RKO (cell line): ENCODE measurements around the gene SMAD6.

Experiments
- DNase-seq: peaks from one replicate; pipeline ENCODE4 v3.0.0-alpha.2; 2016; ENCODE audit warnings: low spot score

Gene SMAD6

DNA sequence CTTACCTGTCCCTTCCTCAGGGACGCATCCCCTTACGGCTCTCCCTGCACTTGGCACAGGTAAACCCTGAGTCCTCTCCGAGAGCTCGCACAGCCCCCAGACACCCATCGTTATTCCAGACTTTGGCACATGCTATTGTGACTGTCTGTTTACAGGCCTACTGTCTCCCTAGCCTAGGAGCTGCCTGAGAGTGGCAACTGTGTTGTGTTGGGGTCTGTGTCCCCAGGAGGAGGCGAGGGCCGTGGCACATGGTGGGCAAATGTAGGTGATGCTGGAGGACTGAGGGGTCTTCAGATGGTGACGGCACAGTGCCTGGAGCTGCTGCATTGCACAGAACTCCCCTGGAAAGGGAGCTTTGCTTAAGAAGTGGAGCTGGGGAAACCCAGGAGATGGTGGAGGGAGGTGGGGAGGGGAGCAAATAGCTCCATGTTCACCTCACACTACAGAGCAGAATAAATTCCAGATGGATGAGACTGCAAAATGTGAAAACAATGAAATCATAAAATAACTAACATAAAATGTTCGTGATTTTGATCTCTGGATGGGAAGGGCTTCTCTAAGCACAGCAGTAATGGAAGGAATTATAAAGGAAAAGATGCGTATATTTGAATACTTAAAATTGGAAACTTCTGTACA, 96.5 kb downstream of the SMAD6 start:
- DNase-seq = no peak

DNA sequence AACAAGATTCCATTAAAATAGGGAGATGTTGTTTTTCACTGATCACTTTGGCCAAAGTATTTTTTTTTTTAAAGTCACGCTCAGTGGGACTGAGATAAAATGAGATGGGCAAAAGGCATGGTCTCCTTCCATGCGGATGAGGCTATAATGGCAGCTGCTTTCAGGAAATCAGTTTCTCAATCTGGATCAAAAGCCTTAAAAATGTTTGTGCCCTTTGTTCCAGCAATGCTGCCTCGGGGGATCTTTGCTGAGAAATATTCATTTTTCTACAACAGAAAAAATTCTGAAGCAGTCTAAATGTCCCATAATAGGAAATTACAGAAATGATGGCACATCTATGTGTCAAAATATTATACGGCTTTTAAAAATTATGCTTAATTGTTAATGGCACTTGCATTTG, 97.2 kb downstream of the SMAD6 start:
- no peak for DNase-seq

DNA sequence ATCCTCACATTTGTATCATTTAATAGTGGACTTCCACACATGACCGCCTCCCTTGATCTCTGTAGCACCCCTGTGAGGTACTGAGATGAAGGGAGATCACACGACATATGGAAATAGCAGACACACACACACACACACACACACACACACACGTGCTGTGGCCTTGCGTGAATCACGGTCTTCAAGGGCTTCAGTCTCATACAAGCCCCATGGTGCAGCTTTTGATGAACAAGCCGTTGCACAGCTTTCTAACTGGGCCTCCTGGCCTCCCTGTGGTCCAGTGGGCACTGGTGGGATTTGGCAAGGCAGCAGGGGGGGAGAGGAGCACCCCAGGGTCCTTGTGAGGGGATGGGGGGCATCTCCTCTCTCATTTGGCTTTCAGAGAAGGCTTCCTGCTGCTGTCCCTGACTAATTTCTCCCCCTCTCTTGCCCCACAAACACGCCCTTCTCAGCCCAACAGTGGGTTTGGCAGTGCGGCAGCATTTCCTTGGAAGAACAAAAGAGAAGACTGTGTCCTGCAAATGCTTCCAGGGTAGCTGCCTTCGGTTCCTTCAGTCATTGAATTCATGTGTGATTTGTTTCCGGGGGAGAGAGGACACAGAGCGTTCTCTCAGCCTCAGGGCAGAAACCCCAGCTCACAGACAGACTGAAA, 98.7 kb downstream of the SMAD6 start:
- DNase-seq = no peak

DNA sequence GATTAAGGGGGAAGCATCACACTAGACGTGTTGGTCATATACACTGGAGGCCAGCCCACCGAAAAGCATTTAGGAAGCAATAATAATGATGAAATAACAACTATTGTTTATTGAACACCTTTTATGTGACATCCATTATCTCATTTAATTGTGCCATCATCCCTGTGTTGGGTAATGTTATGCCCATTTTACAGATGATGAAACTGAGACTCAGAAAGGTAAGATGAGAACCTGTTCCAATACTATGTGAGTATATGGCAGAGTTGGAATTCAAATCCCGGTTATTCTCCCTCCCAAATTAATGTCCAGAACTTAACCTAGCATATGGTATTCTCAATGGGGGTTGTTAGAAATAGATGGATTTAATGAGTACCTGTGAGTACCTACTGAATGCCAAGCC, 99.2 kb downstream of the SMAD6 start:
- no peak for DNase-seq

DNA sequence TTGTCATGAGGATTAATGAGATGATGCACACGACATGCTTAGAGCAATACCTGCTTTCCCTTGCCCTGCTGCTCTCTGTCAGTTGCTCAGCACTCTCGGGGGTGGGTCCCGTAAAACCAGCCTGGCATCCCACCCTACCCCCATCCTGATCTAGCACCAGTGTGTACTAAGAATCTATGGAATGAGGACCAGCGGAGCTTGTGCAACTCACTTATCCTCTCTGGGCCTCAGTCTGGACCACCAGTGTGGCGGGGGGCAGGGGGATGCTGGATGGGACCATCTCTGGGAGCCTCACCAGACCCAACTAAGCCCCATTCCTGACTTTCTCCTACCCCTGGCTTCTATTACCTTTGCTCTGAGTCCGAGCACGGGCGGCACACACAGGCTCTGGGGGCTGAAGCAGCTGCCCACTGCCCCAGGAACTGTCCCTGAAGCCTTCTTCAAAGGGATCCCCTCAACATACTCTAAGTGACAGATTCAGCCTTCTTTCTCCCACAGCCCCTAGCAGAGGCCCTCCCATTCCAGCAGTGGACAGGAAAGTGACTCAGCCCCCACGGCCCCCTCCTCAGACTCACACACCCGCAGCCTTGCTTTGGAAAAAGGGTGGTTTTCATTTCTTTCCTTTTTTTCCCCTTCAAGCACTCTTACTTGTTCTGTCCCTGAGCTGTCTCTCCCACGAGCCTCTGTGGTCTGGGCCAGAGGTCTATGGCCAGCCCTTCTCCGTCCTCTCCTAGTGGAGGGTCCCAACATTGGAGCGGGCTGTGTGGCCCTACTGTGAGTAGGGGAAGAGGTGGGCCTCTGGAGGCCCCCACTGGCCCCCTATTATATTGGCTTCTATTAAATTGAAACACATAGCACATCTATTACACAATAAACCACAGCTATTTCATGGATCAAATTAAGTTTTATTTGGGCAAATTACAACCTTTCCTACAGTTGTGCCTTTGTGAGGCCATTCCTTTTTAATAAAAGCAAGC, 100.3 kb downstream of the SMAD6 start:
- no peak for DNase-seq

DNA sequence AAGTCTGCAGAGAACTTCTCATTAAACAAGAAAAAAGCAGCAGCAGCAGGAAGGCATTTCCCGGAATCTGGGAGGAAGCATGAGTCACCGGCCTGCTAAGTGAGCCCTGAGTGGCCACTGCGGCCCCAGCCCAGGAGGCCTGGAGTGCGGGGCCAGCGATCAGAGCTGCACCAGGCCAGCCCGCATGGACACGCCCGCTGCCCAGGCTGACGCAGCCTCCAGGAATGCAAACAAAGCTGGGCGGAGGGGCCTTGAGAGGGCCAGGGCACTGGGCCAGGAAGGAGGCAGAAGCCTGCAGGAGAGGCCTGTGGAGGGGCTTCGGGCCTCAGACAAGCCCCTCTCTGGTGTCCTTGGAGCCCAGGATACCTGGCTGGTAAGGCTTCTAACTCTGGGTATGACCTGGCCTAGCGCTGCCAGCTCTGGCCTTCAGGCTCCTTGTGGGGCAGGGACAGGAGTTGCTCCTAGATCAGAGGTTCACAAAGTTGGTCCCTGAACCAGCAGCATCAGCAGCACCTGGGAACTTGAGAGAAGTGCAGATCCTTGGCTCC, 101.2 kb downstream of the SMAD6 start:
- DNase-seq = peak; percentile 91

DNA sequence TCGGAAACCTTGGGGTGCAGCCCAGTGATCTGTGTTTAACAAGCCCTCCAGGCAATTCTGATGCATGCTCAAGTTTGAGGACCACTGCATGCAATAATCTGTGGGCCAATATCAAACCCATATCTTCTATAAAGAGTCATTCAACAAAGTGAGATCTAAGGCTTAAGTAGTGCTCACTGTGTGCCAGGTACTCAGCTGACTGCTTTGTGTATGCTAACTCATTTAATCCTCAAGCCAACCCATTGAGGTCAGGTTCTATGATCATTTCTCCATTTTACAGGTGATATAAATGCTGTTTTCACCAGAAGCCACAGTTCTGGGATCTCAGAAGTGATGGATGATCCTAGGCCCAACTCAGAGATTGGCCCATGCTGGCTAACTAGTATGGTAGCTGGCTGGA, 101.7 kb downstream of the SMAD6 start:
- no peak for DNase-seq

DNA sequence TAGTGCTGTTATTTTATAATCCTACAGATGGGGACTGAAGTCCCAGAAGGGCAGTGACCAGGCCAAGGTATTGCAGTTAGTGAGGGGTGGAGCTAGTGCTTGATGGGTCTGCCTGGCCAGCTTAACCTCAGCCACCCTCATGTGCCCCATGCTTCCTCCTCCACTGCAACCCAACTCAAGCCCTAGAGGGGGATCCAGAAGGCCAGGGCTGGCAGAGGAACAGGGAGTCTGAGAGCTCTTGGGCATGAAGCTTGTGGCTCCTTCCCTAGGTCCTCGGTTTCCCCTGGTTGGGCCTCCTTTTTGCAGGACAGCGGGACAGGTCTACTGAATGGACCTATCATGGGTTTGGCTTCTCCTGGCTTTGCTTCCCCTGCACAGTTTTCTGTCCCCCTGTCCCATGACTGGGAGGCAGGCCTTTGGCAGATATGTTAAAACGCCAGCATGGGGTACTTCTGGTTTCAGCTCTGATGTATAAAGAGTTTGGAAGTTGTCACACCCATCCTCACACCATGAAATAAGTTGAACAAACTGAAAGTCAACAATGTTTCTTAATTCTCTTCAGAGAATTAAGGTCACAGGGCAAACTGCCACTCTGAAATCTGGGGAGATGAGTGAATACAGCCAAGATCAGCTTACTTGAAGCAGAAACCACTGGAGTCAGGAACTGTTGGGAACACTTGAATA, 103.3 kb downstream of the SMAD6 start:
- DNase-seq = no peak

DNA sequence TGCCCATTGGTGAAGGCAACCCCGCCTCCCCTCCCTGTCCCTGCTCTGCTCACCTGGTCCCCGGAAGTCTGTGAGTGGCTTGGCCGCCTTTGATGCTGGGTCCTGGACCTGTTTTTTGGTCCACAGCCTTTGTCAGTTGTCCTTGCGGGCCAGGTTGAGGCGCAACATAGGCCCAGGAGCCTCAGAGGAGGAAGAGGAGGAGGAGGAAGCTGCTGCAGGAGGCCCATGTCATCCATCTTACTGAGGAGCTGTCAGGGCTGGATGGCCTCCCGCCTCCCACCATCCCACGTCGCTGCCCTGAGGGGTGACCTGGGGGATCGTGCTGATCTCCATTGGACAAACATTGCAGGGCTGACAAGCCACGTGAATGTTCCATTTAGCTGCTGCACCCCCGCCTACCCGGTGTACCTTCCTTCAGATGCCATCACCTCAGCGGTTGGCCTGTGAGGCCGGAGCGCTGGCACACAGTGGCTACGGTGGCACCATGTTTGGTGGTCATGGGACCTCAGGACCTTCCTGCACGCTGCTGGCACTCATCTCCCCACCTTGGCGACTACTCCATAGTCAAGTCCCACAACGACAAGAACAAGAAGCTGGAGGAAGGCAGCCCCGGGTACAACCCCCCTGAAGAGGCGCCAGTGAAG, 106.3 kb downstream of the SMAD6 start:
- DNase-seq = no peak

DNA sequence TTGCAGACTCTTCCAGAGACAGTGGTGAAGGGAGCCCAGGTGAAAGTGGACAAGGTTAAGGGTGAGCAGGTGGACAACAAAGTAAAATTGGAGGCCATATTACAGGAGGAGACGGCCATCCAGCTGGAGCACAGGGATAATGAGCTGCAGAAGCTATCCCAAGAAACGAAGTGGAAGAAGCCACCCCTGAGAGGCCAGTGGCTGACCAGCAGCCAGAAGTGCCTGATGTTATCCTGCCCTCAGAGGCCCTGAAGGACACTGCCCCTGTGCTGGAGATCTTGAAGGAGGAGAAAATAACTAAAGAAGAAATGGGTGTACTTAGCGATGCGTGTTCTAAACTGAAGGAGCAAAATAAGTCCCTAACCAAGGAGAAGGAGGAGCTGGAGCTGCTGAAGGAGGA, 107.6 kb downstream of the SMAD6 start:
- no peak for DNase-seq

DNA sequence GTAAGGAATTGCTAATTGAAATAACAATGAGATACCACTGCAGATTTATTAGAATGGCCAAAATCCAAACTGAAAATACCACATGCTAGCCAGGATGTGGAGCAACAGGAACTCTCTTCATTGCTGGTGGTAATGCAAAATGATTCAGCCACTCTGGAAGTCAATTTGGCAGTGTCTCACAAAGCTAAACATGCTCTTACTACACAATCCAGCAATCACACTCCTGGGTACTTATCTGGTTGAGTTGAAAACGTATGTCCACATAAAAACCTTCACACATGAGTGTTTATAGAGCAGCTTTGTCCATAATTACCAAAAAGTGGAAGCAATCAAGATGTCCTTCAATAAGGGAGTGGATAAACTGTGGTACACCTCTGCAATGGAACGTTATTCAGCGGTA, 113.3 kb downstream of the SMAD6 start:
- no peak for DNase-seq

DNA sequence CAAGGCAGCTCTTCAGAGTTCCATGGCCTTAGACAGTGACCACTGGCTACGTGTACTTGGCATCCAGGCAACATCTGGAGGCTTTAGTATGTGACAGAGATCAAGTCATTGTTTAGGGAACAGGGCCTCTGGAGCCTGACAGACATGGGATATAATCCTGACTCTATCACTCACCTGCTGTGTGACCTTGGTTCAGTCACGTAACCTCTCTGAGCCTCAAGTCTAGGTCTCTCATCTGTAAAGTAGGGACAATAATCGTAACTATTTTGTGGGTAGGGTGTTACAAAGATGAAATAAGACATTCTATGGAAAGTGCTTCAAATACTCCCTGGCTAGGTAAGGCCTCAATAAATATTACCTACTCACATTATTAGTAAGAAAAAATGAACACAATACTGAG, 114.2 kb downstream of the SMAD6 start:
- no peak for DNase-seq

DNA sequence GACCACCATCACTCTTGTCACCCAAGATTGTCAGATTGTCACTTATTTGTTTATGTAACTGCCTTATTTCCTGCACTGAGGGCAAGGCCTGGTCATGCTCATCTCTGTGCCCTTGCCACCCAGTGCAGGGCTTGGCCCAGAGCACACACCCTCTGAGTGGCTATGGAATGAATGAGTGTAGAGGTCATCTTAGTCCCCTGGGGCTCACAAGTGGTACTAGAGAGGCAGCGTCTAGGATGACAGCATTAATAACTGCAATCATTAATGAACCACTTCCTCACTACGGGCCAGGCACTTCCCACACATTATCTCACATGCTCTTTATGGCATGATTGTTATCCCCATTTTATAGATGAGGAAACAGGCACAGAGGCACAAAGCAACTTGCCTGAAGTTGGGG, 117.0 kb downstream of the SMAD6 start:
- DNase-seq = no peak

DNA sequence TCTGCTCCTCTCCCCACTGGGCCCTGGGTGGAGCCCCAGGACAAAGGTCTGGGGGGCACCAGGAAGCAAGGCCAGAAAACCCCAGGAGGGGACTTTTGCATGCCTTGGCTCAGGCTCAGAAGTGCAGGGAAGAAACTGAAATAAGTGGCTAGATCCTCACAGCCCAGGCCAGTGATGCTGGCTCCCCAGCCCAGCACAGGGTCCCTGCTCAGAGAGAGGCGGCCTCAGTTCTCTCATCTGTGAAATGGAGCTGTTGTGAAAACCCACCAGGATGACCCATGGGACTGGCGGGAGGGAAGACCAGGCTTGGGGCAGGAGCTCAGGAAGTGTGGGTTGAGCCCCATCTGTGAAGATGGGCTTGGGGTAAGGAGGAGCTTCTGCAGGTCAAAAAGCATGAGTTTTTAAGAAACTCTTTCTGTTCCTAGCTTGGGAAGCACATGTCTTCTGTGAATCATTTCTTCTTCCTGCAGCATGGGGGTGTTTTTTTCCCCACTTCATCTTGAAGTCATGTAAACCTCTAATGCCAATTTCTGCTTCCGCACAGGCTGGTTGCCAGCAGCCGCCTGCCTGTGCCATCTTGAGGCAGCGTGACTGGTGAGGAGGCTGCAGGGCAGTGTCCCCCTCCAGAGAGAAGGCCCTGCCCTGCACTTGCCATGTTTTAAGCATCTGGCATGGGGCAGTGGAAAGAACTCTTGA, 118.6 kb downstream of the SMAD6 start:
- no peak for DNase-seq

DNA sequence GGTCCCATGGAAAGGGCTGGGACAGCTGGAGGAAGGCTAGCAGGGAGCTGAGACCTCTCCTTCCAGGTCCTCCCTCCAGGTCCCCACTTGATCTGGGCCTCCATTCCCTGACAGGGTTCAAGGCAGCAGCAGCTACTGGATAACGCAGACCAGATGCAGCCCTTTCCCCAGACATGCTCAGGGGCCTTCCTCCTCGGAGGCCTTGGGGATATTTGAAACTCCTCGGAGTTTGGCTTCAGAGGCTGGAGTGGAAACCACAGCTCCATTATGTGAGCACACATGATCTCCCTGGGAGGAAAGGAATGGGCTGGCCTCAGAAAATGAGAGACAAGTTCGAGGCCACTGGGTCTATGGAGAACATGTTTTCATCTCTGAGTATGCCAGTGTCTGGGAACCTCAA, 119.3 kb downstream of the SMAD6 start:
- DNase-seq = no peak

DNA sequence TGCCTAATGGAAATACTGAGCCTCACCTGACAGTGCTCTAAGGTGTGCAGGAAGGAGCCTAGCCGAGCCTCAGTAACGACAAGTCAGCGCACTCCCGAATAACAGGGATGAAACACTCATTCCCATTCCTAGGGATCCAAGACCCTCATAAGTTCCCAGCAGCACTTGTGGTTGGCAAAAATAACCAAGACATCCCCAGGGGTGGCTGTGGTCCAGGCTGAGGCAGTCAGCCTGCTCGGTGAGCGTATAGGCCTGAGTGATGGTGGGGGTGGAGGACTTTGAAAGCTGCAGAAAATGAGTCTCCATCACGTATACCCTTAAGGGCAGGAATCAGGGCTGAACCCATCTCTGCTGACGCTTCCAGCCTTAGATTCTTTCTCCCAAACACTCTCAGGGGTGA, 120.1 kb downstream of the SMAD6 start:
- no peak for DNase-seq

DNA sequence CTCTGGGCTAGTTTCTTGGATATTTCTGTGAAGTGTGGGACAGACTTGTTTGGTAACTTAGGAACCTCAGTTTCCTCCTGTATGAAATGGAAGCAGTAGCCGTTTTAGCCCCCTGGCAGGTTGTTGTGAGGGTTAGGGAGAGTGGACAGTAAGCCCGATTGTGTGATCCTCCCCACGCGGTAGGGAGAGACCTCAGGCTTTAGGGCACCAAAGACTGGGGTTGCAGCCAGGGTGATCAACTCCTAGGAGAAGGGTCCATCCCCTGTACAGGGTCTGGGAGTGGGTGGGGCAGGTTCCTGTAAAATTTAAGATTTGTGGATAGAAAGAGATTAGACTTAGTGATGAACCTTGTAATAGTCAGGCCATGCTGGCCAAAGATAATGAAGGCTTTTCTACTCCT, 120.5 kb downstream of the SMAD6 start:
- DNase-seq = no peak

DNA sequence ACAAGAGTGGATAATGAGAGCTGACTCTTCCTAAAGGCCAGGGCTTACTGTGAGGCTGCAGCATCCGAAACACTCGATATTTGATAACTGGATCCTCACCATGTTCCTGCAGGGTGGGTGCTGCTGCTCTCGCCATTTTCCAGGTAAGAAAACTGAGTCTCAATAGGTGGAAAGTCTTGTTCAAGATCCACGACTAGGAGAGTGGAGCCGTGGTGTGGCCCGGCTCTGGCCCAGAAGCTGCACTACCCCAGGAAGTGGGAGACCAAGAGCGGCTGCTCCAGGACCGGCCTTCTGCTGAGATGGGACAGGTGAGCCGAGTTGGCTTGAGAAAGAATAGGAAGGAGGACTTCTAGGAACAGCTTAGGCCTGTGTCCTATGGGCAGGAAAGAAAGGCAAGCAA, 121.6 kb downstream of the SMAD6 start:
- no peak for DNase-seq

DNA sequence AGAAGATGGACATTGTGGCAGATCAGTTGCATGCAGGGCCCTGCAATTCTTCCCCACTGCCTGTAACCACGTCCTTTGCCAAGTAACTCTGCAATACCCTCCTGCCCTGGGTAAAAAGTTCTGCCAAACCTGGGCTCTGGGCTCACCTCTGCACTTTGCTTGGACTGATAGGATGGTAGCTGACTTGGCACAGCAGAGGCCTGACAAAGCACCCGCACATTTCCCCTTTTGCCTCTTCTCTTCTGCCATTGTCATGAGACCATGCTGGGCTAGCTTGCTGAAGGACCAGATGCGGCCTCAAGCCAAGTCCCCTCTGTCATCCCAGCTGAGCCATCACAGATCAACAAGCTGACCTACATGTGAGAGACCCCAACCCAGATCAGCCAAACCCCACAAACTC, 122.4 kb downstream of the SMAD6 start:
- DNase-seq = no peak

DNA sequence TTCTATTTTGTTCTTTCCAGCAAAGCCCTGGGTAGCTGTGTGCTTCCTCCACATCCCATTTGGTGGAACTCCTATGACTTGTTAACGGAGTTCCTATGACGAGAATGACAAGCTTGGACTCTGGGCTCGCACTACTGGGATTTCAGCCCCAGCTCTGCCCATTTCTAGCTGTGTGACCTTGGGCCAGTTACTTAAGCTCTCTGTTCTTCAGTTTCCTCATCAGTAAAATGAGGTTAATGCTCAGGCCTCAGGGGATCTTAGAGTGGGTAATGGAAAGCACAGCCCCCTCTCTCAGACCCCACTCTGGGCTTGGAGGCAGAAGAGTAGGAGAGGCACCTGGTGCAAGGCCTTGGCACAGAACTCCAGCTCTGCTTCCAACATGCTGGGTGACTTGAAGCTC, 123.1 kb downstream of the SMAD6 start:
- DNase-seq = no peak

DNA sequence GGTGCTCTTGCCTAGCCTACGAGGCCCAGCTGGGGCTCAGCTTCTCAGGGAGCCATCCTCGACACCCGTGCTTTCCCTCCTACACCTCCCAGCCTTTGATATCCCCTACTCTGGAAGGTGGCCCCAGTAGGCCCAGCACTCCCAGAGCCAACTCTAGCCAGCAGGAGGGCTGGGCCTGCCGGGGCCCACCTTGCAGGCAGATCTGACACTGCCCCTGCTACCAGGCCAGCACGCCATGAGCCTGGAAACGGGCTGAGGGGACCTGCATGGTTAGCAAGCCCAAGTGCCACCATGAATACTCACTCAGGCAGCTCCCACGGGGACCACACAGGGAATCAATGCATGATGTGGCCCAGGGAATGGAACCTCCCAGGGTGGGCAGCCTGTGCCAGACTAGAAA, 123.7 kb downstream of the SMAD6 start:
- no peak for DNase-seq
